ENCODE measurements around the gene PSMB10.
"Not testable (repeated sequence)": the region's sequence is repeated elsewhere in the genome, so short reads cannot be mapped to it uniquely, and the experiment has no call there.

PSMB10 gene

DNA sequence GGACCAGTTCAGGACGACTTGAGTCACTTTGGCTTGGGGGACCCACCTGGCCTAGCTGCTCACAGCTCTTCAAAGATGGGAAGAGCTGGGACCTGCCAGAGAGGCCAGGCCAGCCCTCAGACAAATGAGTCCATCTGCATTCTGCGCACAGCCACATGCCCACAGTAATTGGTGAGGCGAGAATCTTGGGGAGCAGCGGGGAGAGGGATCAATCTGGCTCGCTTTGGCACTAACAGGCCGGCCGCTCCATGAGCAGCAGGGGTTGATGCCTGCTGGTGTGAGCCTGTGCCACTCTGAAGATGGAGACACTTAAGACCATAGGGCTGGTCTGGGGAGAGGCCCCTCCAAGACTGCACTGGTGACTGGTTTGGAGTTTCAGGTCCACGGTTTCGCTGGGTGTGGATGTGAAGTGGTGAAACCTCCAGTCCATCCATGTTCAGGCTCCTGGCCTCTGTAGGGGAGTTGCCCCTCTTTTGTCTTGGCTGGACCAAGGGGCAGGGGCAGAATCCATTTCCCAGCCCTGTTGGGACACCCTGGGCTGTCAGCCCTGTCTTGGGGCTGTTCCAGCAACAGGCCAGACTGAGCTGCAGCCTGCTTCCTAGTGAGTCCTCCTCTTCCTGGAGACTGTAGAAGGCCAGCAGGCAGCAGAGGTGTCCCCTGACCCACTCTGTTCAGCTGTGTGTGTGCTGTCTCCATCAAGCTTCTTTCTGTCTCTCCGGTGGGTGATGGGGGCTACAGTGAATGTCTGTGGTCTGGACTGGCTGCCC lies 12.3 kb downstream of the PSMB10 start:
- DNase-seq (ENCODE audit: low read depth) = no peak

DNA sequence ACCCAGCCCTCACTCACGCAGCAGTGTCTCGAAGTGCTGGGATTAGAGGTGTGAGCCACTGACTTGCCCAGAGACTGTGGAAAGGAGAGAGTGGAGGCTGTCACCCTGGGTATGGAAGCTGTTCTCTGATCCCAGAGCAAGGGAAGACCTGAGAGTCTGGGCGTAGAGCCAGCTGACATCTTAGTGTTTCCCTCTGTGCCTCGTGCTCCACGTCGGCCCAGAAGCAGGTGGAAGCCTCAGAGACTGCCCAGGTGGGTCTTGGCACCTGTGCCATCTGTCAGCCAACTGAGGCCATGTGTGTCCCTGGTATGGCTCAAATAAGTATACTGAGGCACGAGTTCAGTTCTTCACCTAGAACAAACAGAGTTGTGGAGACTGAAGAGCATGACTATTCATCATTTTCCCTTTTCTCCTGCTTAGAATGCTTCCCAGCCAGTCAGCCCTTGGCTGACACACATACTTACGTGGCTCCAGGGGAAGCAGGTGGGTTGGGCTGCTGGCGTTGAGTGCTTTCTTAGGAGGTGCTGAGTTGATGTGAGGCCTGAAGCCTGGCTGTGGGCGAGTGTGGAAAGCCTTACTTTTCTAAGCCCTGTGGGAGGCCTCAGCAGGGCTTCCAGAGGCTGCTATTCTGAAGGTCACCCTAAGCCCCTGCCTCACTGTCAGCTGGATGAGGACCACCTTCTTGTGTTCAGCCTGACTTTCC lies 13.1 kb downstream of the PSMB10 start:
- no peak for DNase-seq (ENCODE audit: low read depth)

DNA sequence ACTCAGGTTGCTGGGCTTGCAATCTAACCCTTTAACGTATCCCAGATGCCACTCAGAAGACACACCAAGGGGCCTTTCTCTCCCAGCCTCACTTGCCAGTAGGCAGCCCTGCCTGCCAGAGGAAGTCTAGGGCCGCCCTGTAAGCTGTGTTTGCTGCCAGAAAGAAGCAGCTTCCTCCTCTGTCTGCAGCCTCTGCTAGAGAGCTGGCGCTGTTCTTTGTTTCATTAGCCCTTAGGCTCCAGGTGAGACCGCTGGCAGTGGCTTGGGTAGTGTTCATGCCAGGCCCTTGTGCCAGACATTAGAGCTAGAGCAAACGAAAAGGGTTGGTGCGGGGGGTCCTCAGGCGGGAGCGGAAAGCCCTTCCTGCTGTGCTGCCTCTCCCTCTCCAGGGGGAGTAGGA lies 13.9 kb downstream of the PSMB10 start:
- no peak for DNase-seq (ENCODE audit: low read depth)

DNA sequence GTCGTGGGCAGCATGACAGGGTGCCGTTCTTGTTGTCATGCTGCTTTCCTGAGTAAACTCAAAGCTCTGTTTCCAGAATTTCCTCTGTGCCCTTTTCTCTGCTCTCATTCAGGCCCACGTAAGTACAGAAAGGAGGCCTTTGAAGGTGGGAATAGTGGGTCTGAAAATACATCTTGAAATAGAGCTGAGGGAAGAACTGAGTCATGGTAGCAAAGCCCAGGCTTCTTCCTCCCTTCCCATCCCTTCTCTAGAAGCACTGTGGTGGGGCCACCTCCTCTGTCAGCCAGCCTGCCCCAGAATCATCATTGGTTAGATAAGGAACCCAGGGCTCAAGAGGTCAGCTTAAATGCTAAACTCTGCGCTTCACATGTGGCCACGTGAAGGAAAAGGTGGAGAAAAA lies 14.4 kb downstream of the PSMB10 start:
- DNase-seq (ENCODE audit: low read depth) = no peak

DNA sequence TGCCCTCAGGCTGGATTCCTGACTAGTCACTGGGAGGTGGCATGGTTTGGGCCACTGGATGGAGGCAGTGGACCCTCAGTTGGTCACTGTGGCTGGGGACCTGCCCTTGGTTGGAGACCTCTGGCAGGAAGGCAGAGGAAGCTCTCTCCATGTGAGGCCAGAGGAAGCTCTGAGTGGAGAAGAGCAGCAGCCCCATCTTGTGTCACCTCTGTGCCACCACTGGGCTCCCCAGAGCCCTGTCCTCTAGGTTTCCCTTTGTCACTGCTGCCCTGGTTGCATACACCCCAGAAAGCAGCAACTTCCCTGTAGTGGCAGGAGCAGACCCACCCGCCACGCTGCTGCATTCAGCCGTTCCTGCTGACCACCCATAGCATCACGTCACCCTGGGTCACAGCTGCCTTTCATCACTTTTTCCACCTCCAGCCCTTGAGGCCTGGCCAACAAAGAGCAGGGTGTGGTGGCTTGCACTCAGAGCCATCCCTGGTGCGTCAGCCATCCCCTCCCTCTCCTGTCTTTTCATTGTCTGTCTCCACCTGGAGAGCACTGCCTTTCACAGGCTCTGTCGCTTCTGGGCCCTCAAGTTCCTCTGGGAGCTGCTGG lies 16.9 kb downstream of the PSMB10 start:
- DNase-seq (ENCODE audit: low read depth) = no peak

DNA sequence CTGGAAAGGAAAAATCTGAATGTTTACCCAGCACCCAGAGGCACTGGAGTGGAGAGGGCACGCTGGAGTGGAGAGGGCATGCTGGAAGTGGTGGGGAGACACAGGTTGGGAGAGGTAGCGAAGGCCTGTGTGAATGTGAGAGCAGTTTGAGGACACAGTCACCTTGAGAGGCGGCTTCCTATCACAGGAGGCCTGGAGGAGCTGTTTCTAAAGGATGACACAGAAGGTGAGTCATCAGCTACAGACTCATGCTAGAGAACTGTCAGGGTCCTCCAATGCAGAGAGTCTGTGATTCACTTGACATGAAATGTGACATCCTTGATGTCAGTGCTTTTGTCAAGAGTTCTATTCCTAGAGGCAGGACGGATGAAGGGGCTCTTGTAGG lies 18.8 kb downstream of the PSMB10 start:
- peak; percentile 62 for DNase-seq (ENCODE audit: low read depth)

DNA sequence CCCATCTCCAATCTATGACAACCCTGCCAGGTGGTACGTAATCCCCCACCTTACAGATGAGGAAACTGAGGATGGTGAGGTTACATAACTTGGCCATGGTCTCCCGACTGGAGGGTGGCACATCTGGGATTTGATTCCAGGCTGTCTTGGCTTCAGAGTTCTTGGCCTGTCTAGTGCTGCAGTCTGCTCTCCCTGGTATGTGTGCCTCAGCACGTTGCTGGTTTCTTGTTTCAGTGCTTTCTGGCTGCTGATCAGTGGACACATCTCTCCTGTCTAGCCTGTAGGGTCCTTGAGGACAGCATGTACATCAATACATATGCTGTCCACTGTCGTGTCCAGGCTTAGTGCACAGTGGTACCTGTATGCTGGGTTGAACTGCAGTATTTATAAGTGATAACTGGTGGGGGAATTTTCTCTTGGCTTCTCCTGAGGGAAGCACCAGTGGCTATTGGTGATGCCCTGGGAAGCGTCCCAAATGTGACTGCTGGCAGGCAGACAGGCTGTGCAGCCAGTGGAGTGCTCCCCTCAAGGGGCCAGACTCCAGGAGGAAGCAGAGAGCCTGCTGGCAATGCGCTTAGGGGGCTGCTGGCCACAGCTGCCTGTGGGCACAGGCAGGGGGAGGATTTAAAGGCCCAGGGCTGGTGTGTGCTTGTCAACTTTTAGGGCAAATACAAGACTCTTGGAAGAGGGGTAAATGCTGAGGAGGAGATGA lies 19.4 kb downstream of the PSMB10 start:
- DNase-seq (ENCODE audit: low read depth) = no peak

DNA sequence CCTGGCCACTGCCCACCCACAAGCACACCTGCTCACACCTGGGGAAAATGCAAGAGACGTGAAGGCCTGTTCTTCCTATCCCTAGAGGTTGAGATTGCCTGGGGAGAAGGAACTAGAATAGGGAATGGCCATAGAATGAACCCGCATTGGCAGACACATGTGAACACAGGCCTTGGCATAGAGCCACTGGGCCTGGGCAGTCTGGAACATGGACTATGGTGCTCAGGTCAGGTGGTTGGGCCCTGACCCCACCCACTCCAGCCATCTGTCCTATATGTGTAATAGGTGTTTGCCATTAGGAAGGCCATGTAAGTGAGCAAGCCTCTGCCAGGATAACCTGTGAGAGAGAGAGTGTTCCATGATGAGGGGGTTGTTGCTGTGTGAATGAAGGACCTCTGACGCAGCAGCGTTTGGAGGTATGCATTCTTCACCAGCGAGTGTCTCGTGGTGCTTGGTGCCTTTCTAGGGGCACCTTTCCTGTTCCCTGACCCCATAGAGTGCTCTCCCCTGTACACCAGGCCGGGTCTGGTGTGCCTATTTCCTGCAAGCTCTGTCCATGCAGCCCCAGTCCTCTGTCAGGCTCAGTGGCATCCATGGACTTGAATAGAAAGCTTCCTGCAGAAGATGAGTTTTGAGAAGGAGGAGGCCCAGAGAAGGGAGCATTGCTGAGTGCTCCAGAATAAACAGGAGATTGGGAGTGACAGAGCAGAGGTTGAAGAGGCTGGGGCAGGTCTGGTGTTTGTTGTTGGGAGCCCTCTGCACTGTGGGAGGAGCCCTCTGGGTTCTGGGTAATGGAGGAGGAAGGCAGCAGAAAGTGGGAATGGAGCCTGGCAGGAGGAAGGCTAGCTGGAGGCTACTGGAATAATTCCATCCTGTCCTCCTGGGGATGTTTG lies 20.6 kb downstream of the PSMB10 start:
- no peak for DNase-seq (ENCODE audit: low read depth)

DNA sequence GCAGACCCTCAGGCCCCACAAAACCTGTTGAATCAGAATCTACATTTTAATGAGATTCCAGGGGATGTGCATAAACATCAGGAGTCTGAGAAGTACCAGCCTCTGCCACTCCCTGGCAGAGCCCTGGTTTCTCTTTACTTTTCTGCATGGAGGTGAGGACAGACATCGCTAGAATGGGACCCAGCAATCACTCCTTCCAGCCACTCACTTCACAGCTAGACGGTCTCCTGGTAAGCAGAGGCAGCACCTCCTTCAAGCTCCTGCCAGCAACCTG lies 21.2 kb downstream of the PSMB10 start:
- DNase-seq (ENCODE audit: low read depth) = not testable (repeated sequence)

DNA sequence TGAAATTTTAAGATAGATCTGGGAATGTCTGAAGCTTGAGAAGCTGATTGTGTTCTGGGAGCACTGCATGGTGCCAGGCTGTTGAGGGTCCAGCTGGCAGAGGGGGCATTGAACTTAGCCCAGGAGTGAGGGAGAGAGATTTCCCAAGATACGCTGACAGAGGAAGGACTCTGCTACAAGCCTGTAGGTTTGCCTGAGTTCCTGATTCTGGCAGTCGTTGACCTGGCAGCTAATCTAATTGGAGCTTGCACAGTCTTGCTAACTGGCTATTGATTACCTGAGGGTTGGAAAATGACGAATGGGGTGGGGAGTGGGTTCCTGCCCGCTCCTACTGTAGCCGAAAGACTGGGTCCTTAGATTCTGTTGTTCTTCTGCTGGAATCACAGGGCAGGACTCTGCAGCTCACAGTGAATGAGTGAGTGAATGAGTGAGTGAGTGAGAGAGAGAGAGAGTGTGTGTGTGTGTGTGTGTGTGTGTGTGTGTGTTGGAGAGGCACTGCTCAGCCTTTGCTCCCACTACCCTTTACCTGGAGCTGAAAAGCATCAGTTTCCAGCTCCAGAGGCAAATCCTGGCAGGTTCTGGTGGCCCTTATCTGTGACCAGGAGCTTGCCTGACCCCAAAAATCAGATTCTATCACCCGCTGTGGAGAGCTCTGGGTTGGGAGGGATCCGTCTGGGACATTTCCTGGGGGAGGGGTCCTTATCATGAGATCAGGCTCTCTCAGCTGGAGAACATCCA lies 21.7 kb downstream of the PSMB10 start:
- DNase-seq (ENCODE audit: low read depth) = no peak

DNA sequence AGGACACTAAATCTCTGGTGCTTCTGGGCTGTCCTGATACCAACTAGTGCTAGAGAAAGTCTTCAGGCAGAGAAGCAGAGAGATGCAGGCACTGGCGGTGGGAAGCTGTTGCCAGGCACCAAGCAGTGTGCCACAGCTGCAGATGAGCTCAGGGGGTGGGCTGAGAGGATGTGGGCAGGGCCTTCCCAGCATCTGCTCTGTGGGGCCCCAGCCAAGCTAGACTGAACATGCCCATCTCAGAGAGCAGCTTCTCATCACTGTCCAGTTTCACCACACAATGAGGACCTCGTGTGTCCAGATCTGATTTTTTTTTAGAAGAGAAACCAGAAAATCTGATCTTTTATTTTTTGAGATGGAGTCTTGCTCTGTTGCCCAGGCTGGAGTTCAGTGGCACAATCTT lies 26.5 kb downstream of the PSMB10 start:
- DNase-seq (ENCODE audit: low read depth) = no peak

DNA sequence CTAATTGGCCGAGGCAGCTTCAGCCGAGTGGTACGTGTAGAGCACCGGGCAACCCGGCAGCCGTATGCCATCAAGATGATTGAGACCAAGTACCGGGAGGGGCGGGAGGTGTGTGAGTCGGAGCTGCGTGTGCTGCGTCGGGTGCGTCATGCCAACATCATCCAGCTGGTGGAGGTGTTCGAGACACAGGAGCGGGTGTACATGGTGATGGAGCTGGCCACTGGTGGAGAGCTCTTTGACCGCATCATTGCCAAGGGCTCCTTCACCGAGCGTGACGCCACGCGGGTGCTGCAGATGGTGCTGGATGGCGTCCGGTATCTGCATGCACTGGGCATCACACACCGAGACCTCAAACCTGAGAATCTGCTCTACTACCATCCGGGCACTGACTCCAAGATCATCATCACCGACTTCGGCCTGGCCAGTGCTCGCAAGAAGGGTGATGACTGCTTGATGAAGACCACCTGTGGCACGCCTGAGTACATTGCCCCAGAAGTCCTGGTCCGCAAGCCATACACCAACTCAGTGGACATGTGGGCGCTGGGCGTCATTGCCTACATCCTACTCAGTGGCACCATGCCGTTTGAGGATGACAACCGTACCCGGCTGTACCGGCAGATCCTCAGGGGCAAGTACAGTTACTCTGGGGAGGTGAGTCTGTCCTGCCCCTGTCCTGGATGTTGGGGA lies 27.5 kb downstream of the PSMB10 start:
- DNase-seq (ENCODE audit: low read depth) = no peak

DNA sequence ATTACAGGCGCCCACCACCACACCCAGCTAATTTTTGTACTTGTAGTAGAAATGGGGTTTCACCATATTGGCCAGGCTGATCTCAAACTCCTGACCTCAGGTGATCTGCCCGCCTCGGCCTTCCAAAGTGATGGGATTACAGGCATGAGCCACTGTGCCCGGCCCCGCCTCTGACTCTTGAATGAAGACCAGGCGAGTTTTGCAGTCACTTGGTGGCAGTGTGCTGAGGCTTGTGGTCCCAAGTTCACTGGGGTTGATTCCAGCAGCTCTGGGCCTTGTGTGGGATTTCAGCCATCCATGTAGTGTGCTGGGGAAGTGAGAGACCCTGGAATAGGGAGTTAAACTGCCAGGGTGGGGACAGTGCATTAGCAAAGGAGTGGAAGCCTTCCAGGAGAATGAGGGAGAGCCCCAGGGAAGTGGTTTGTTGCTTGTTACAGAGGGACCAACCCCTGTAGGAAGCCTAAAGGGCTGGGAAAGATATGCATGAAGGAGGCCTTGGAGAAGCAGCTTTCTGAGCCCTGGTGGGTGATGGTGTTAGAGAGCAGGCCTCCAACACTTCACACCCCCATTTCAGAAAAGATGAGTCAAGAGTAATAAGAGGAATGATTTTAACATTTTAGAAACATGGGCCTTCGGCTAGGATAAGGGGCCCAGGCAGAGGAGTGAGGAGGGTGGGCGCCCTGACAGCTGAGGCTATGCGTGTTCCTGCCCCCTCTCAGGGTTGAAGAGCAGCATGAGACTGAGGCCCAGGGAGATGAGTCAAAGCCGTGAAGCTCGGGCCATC lies 29.1 kb downstream of the PSMB10 start:
- no peak for DNase-seq (ENCODE audit: low read depth)

DNA sequence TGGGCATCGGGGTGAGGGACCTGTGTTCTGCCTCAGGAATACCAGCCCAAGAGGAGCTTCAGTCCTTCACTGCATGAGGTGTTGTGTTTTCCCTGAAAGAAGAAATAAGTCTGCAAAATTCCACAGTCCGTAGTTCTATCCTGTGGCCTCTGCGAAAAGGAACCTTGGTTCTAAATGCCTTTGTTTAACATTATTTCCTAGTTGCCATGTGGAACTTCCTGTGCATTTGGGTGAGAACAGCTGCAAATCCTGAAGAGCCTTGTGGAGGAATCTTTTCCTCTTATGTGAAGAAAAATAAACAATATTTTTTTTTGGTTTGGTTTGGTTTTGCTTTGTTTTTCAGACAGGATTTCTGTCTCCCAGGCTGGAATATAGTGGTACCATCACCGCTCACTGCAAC lies 33.8 kb downstream of the PSMB10 start:
- DNase-seq (ENCODE audit: low read depth) = no peak

DNA sequence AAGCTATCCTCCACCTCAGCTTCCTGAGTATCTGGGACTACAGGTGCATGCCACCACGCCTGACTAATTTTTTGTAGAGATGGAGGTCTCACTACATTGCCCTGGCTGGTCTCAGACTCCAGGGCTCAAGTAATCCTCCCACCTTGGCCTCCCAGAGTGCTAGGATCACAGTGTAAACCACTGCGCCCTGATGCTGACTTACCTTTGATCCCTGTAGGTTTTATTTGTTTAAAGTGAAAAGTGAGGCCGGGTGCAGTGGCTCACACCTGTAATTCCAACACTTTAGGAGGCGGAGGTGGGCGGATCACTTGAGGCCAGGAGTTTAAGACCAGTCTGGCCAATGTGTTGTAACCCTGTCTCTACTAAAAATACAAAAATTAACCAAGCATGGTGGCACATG lies 34.9 kb downstream of the PSMB10 start:
- DNase-seq (ENCODE audit: low read depth) = no peak

DNA sequence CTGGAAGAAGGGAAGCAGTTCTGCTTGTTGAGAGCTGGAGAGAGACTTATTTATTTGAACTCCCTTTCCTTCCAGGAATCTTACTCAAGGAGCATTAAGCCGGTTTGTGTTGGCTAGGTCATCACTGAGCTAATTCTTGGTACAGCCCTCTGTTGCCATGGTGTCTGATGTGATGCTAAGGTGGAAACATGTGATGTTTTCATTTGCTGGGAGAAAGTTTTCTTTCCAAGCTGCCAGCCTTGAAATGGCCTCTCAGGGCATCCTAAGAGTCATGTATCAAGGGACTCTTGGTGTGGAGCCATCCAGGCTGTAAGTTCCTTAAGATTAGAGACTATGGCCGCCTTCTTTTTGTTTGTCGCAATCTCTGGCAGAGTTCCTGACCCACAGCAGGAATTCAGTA lies 39.4 kb downstream of the PSMB10 start:
- DNase-seq (ENCODE audit: low read depth) = peak; percentile 92

DNA sequence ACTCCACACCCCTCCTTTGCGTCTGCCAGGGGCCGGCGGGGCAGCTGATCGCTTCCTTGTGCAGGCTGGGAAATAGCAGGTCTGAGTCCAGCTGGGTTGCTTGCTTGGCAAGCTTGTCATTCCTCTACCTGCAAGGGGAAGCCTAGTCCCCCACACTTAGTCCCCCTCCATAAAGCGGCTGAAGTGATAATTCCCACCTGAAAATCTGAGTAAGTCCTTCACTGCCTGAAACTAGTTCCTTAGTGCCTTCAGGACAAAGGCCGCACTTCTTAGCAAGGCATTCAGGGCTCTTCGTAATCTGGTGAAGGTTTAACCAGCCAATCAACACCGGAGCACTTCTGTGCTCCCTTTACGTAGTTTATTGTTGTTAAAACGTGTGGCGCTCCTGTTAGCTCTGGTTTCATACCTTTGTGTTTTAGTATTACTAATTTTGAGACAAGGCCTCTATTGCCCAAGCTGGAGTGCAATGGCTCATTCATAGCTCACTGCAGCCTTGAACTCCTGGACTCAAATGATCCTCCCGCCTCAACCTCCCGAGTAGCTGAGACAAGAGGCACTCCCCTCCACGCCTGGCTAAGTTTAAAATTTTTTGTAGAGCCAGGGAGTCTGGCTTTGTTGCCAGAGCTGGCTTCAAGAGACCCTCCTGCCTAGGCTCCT lies 42.8 kb downstream of the PSMB10 start:
- DNase-seq (ENCODE audit: low read depth) = no peak

DNA sequence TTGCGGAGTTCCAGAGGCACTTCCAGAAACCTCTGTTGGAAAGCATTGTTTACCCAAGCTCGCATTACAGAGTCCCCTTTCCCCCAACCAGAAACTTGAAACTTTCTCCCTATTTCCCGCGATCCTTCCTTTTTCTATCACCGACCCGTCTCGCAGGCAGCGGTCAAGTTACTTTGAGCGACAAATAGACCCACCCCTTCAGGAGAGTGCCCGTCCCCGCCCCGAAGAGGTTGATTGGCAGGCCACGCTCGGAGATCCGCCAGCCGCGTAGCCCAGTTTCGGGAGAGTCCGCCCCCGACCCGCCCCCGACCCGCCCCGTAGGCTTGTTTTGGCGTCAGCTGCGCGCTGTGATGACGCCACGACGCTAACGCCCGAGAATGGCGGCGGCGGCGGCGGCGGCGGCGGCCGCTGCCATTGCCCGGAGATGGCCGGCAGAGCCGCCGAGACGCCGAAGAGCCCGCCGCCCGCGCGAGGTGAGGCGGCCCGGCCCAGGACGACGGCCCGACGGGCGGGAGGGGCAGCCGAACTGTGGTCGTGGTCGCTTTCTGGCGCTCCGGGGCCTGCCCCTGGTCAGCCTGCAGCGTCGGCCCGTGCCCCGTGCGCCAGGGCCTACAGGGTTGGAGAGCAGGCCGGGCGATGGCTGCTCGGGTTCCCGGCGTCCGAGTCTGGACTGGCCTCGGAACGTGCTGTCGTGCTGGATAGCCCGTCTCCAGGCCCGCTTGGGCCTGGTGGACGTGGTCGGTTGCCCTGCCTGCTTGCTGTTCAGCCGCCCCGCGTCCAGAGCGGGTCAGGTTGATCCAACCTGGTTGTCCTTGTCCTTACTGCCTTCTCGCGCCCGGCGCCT lies 43.5 kb downstream of the PSMB10 start, which contains the start of gene PSKH1:
PSKH1 (plus strand) TSS at position 356 of the 844 bp plus-strand sequence. CDS start 15,496 bp downstream, outside the sequence.
- peak; percentile 90 for DNase-seq (ENCODE audit: low read depth)

Data from stromal cell of bone marrow (primary cell).